ENCODE results near the gene CBFA2T2.
"Not testable (repeated sequence)": the region's sequence is repeated elsewhere in the genome, so short reads cannot be mapped to it uniquely, and the experiment has no call there.

The CBFA2T2 gene

DNA sequence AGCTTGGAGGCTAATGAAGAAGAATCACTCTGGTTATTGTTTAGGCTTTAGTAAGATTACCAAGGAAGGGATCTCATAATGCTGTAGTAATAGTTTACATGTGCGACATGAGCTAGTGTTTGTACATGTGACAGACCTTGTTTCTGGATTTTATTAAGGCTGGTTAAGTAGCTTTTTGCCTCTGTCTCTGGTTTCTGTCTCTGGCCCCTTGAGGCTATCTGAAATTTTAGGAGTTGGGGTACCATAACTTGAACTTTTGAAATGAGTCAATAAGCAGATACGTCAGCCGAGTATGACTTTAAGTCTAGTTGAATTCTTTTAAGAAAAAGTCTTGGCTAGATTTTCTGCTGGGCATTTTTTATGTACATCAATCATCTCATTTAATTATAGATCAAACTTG, 9.5 kb downstream of the CBFA2T2 start:
- Histone ChIP-seq H3K4me1 (ENCODE audit: insufficient read depth, insufficient read length) (no peaks in the 10 kb centered on the region), H3K27me3 (ENCODE audit: insufficient read depth, insufficient read length) (no peaks in the 10 kb centered on the region), H3K36me3 (ENCODE audit: insufficient read depth, insufficient read length, low read length) (no peaks in the 10 kb centered on the region), H3K9ac (ENCODE audit: insufficient read length, low read depth) (no peak overlapping the region), H3K9me3 (ENCODE audit: insufficient read depth, low read length) (no peaks in the 10 kb centered on the region), H3K4me3 (ENCODE audit: insufficient read length, low read depth) (no peak overlapping the region)
- TF ChIP-seq ZNF274 (IDR thresholded peaks at IDR 0.05; ENCODE audit: low read depth, low read length) (no peak), SUZ12 (IDR thresholded peaks at IDR 0.05; ENCODE audit: extremely low read depth, insufficient read depth, insufficient read length) (no peak), YY1 (IDR thresholded peaks at IDR 0.05; ENCODE audit: insufficient read depth, insufficient read length) (no peak)
- DNase-seq (ENCODE audit: low read depth, low spot score) = no peak

DNA sequence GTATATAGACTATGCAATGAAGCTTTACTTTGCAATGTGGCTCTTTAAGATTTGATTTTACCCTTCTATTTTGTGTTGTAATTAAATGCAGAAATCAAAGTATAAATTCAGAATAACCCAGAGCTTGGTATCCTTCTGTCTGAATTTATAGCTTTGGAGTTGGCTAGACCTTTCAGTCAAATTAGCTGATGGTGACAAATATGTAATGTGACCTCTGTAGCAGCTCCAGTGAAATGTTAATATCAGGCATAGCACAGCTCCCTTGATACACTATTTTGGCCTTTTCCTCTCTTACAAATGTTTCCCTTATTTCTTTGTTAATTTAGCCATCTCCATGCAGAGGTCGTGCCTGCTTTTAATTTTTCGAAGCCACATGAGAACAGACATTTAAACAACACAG, 11.1 kb downstream of the CBFA2T2 start:
- Histone ChIP-seq H3K4me1 (ENCODE audit: insufficient read depth, insufficient read length) (no peaks in the 10 kb centered on the region), H3K36me3 (ENCODE audit: insufficient read depth, insufficient read length, low read length) (no peaks in the 10 kb centered on the region), H3K27me3 (ENCODE audit: insufficient read depth, insufficient read length) (no peaks in the 10 kb centered on the region), H3K9ac (ENCODE audit: insufficient read length, low read depth) (no peak overlapping the region), H3K4me3 (ENCODE audit: insufficient read length, low read depth) (no peak overlapping the region), H3K9me3 (ENCODE audit: insufficient read depth, low read length) (no peaks in the 10 kb centered on the region)
- no peak for TF ChIP-seq ZNF274 (IDR thresholded peaks at IDR 0.05; ENCODE audit: low read depth, low read length)
- TF ChIP-seq YY1 (IDR thresholded peaks at IDR 0.05; ENCODE audit: insufficient read depth, insufficient read length) = no peak
- TF ChIP-seq SUZ12 (IDR thresholded peaks at IDR 0.05; ENCODE audit: extremely low read depth, insufficient read depth, insufficient read length) = no peak
- no peak for DNase-seq (ENCODE audit: low read depth, low spot score)

DNA sequence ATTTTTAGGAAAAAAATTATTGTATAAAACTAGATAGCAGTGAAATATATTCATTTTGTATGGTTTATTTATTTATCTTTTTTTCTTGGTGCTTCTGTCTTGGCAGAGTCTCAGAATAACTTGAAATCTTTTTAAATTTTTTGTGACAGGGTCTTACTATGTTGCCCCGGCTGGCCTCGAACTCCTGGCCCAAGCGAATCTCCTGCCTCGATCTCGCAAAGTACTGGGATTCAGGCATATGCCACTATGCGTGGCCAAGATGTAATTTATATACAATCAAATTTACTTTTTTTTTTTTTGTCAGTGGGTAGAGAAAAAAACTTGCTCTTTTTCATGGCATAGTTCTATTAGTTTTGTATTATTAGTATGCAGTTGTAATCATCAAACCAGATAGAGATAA, 13.7 kb downstream of the CBFA2T2 start:
- no peak for TF ChIP-seq ZNF274 (IDR thresholded peaks at IDR 0.05; ENCODE audit: low read depth, low read length)
- no peak for TF ChIP-seq SUZ12 (IDR thresholded peaks at IDR 0.05; ENCODE audit: extremely low read depth, insufficient read depth, insufficient read length)
- TF ChIP-seq YY1 (IDR thresholded peaks at IDR 0.05; ENCODE audit: insufficient read depth, insufficient read length) = no peak
- Histone ChIP-seq H3K36me3 (ENCODE audit: insufficient read depth, insufficient read length, low read length) (no peaks in the 10 kb centered on the region), H3K4me3 (ENCODE audit: insufficient read length, low read depth) (no peak overlapping the region), H3K27me3 (ENCODE audit: insufficient read depth, insufficient read length) (no peaks in the 10 kb centered on the region), H3K9me3 (ENCODE audit: insufficient read depth, low read length) (no peaks in the 10 kb centered on the region), H3K9ac (ENCODE audit: insufficient read length, low read depth) (no peak overlapping the region), H3K4me1 (ENCODE audit: insufficient read depth, insufficient read length) (no peaks in the 10 kb centered on the region)
- no peak for DNase-seq (ENCODE audit: low read depth, low spot score)

DNA sequence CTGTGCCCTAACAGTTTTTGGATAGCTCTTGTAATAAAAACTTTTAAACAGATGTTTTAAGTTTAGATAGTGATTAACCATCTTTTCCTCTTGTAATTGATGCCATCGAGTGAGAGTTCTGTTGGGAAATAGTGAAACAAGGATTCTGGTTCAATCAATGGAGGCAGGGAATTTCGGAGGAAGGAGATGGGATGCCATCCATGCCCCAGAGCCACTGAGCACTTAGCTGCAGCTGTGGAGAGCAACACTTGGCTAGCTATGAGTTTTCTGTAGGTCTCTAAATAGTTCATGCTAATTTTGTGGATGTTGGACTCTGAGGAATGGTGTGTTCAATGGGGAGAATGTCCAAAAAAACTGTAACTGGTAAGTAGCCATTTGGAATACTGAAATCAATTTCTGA, 16.7 kb downstream of the CBFA2T2 start:
- H3K9me3 ChIP-seq (ENCODE audit: insufficient read depth, low read length) = no peaks in the 10 kb centered on the region
- no peak overlapping the region for H3K4me3 ChIP-seq (ENCODE audit: insufficient read length, low read depth)
- no peaks in the 10 kb centered on the region for H3K4me1 ChIP-seq (ENCODE audit: insufficient read depth, insufficient read length)
- H3K27me3 ChIP-seq (ENCODE audit: insufficient read depth, insufficient read length) = no peaks in the 10 kb centered on the region
- TF ChIP-seq SUZ12 (IDR thresholded peaks at IDR 0.05; ENCODE audit: extremely low read depth, insufficient read depth, insufficient read length) = no peak
- TF ChIP-seq YY1 (IDR thresholded peaks at IDR 0.05; ENCODE audit: insufficient read depth, insufficient read length) = no peak
- TF ChIP-seq ZNF274 (IDR thresholded peaks at IDR 0.05; ENCODE audit: low read depth, low read length) = no peak
- H3K36me3 ChIP-seq (ENCODE audit: insufficient read depth, insufficient read length, low read length) = no peaks in the 10 kb centered on the region
- DNase-seq (ENCODE audit: low read depth, low spot score) = no peak
- no peak overlapping the region for H3K9ac ChIP-seq (ENCODE audit: insufficient read length, low read depth)

DNA sequence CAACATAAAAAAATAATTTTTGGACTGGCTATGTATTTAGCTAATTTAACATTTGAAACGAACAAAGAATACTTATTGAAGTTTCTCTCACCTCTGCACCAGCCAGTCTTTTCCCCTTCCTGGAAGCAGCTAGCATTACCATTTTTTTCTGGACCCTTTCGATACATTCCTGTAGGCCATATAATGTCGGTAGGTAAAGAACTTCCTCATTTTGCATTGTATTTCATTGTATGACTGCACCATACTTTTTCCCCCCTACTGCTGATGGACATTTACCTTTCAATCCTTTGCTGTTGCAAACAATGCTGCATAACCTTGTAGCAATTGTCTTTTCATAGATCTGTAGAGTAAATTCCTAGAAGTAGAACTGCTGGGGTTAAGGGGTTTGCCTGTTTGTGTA, 17.6 kb downstream of the CBFA2T2 start:
- Histone ChIP-seq H3K36me3 (ENCODE audit: insufficient read depth, insufficient read length, low read length) (no peaks in the 10 kb centered on the region), H3K27me3 (ENCODE audit: insufficient read depth, insufficient read length) (no peaks in the 10 kb centered on the region), H3K9me3 (ENCODE audit: insufficient read depth, low read length) (no peaks in the 10 kb centered on the region), H3K4me3 (ENCODE audit: insufficient read length, low read depth) (no peak overlapping the region), H3K4me1 (ENCODE audit: insufficient read depth, insufficient read length) (no peaks in the 10 kb centered on the region), H3K9ac (ENCODE audit: insufficient read length, low read depth) (no peak overlapping the region)
- TF ChIP-seq SUZ12 (IDR thresholded peaks at IDR 0.05; ENCODE audit: extremely low read depth, insufficient read depth, insufficient read length) (no peak), ZNF274 (IDR thresholded peaks at IDR 0.05; ENCODE audit: low read depth, low read length) (no peak), YY1 (IDR thresholded peaks at IDR 0.05; ENCODE audit: insufficient read depth, insufficient read length) (no peak)
- no peak for DNase-seq (ENCODE audit: low read depth, low spot score)

DNA sequence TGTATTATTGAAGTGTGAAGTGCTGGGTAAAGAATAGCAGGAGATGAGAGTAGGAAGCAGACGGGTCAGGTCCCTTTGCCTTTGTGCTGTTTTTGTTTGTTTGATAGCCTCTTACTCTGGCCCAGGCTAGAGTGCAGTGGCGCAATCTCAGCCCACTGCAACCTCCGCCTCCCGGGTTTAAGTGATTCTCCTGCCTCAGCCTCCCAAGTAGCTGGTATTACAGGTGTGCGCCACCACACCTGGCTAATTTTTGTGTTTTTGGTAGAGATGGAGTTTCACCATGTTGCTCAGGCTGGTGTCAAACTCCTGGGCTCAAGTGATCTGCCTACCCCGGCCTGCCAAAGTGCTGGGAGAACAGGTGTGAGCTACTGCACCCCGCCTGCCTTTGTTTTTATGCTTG, 18.1 kb downstream of the CBFA2T2 start:
- not testable (repeated sequence) for DNase-seq (ENCODE audit: low read depth, low spot score); H3K27me3 ChIP-seq (ENCODE audit: insufficient read depth, insufficient read length); H3K4me3 ChIP-seq (ENCODE audit: insufficient read length, low read depth); H3K4me1 ChIP-seq (ENCODE audit: insufficient read depth, insufficient read length); H3K9me3 ChIP-seq (ENCODE audit: insufficient read depth, low read length); H3K36me3 ChIP-seq (ENCODE audit: insufficient read depth, insufficient read length, low read length); H3K9ac ChIP-seq (ENCODE audit: insufficient read length, low read depth)

DNA sequence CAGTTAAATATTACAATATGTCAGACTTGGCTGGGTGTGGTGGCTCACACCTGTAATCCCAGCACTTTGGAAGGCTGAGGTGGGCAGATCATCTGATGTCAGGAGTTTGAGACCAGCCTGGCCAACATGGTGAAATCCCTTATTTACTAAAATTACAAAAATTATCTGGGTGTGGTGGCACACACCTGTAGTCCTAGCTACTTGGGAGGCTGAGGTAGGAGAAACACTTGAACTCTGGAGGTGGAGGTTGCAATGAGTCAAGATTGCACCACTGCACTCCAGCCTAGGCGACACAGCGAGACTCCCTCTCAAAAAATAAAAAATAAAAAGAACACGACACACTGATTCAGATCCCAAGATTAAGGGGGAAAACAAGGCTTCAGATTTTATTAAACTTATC, 19.2 kb downstream of the CBFA2T2 start:
- H3K9me3 ChIP-seq (ENCODE audit: insufficient read depth, low read length); H3K36me3 ChIP-seq (ENCODE audit: insufficient read depth, insufficient read length, low read length); H3K4me1 ChIP-seq (ENCODE audit: insufficient read depth, insufficient read length); DNase-seq (ENCODE audit: low read depth, low spot score); H3K27me3 ChIP-seq (ENCODE audit: insufficient read depth, insufficient read length); H3K4me3 ChIP-seq (ENCODE audit: insufficient read length, low read depth); H3K9ac ChIP-seq (ENCODE audit: insufficient read length, low read depth): not testable (repeated sequence)

DNA sequence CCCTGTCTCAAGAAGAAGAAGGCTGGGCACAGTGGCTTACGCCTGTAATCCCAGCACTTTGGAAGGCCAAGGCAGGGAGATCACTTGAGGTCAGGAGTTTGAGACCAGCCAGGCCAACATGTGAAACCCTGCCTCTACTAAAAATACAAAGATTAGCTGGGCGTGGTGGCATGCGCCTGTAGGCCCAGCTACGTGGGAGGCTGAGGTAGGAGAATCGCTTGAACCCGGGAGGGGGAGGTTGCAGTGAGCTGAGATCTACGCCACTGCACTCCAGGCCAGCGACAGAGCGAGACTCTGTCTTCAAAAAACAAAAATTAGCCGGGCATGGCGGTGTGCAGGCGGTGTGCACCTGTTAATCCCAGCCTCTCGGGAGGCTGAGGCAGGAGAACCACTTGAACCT, 22.0 kb downstream of the CBFA2T2 start:
- H3K36me3 ChIP-seq (ENCODE audit: insufficient read depth, insufficient read length, low read length); H3K9ac ChIP-seq (ENCODE audit: insufficient read length, low read depth); H3K4me1 ChIP-seq (ENCODE audit: insufficient read depth, insufficient read length); H3K4me3 ChIP-seq (ENCODE audit: insufficient read length, low read depth); H3K27me3 ChIP-seq (ENCODE audit: insufficient read depth, insufficient read length); H3K9me3 ChIP-seq (ENCODE audit: insufficient read depth, low read length); DNase-seq (ENCODE audit: low read depth, low spot score): not testable (repeated sequence)

All from NT2/D1 (cell line).